SK-N-SH (cell line): ENCODE data around the gene TMEM171.

Experiments
- TAF1 ChIP-seq: IDR thresholded peaks from 2 replicates; pipeline ENCODE4 v1.6.1; 2012; ENCODE audit warnings: low read depth, mild to moderate bottlenecking, low read length, moderate library complexity, borderline replicate concordance
- YY1 ChIP-seq: IDR thresholded peaks from 2 replicates; pipeline ENCODE4 v1.4.0; 2012; ENCODE audit warnings: low read depth, mild to moderate bottlenecking
- TF ChIP-seq, protein P1 (sequence below): fragments of 200-600 bp; sonication (generic); IDR thresholded peaks from 2 replicates; pipeline ENCODE4 v1.6.1; 2017; ENCODE audit warnings: antibody characterized with exemption, mild to moderate bottlenecking, moderate library complexity

- TF ChIP-seq YY1 (no peak), TAF1 (no peak)
- TF ChIP-seq, protein P1, sequence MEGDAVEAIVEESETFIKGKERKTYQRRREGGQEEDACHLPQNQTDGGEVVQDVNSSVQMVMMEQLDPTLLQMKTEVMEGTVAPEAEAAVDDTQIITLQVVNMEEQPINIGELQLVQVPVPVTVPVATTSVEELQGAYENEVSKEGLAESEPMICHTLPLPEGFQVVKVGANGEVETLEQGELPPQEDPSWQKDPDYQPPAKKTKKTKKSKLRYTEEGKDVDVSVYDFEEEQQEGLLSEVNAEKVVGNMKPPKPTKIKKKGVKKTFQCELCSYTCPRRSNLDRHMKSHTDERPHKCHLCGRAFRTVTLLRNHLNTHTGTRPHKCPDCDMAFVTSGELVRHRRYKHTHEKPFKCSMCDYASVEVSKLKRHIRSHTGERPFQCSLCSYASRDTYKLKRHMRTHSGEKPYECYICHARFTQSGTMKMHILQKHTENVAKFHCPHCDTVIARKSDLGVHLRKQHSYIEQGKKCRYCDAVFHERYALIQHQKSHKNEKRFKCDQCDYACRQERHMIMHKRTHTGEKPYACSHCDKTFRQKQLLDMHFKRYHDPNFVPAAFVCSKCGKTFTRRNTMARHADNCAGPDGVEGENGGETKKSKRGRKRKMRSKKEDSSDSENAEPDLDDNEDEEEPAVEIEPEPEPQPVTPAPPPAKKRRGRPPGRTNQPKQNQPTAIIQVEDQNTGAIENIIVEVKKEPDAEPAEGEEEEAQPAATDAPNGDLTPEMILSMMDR, result no peak
Observed at GRCh38 chr5:73179730-73180129, 59.4 kb downstream of the TMEM171 start.
